ENCODE results near the gene IL23A. TPM values are rescaled to one million over a fixed set of nuclear protein-coding genes. Genes with fewer than 3 reads are reported as not detected.

Gene IL23A
- total and polyA plus RNA-seq, 2 of the 13 experiments (the other 11 are each of a cell fraction or from before 2014, with no cell fraction given): 0.33 to 0.35 TPM

DNA sequence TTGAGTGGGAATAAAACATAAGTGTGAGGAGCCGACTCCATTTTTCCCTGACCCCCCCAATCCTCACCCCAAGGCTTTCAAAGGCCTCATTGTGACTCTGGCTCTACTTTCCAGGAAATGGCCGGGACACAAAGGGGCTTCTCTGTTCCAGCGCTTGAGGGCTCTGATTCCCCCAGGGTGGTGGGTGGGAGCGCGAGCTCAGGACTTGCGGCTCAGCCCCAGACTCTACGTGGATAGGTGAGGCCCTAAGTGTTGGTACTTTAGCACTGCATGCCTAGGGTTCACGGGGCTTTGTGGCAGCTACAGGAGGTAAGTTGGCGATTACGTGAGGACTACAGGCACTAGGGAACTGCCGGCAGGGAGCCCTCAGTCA lies 23.4 kb upstream of the IL23A start (continued):
- TF ChIP-seq, protein P1, sequence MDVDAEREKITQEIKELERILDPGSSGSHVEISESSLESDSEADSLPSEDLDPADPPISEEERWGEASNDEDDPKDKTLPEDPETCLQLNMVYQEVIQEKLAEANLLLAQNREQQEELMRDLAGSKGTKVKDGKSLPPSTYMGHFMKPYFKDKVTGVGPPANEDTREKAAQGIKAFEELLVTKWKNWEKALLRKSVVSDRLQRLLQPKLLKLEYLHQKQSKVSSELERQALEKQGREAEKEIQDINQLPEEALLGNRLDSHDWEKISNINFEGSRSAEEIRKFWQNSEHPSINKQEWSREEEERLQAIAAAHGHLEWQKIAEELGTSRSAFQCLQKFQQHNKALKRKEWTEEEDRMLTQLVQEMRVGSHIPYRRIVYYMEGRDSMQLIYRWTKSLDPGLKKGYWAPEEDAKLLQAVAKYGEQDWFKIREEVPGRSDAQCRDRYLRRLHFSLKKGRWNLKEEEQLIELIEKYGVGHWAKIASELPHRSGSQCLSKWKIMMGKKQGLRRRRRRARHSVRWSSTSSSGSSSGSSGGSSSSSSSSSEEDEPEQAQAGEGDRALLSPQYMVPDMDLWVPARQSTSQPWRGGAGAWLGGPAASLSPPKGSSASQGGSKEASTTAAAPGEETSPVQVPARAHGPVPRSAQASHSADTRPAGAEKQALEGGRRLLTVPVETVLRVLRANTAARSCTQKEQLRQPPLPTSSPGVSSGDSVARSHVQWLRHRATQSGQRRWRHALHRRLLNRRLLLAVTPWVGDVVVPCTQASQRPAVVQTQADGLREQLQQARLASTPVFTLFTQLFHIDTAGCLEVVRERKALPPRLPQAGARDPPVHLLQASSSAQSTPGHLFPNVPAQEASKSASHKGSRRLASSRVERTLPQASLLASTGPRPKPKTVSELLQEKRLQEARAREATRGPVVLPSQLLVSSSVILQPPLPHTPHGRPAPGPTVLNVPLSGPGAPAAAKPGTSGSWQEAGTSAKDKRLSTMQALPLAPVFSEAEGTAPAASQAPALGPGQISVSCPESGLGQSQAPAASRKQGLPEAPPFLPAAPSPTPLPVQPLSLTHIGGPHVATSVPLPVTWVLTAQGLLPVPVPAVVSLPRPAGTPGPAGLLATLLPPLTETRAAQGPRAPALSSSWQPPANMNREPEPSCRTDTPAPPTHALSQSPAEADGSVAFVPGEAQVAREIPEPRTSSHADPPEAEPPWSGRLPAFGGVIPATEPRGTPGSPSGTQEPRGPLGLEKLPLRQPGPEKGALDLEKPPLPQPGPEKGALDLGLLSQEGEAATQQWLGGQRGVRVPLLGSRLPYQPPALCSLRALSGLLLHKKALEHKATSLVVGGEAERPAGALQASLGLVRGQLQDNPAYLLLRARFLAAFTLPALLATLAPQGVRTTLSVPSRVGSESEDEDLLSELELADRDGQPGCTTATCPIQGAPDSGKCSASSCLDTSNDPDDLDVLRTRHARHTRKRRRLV (CRISPR knock-in tag; IDR thresholded peaks at IDR 0.05): 0 out of 2 replicates have a peak, but pooled peaks have one; percentile 63
- TF ChIP-seq, protein P2, sequence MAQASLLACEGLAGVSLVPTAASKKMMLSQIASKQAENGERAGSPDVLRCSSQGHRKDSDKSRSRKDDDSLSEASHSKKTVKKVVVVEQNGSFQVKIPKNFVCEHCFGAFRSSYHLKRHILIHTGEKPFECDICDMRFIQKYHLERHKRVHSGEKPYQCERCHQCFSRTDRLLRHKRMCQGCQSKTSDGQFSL (CRISPR knock-in tag; IDR thresholded peaks at IDR 0.05): 0 out of 2 replicates have a peak, but pooled peaks have one; percentile 44
- 0 out of 2 replicates have a peak, but pooled peaks have one; percentile 18 for TF ChIP-seq ZBTB37 (CRISPR knock-in tag; IDR thresholded peaks at IDR 0.05)
- no peak for TF ChIP-seq ZNF282 (IDR thresholded peaks at IDR 0.05; ENCODE audit: partially characterized antibody)

Measured in HepG2 (cell line).